ENCODE data around the gene RMP24.

Gene RMP24

DNA sequence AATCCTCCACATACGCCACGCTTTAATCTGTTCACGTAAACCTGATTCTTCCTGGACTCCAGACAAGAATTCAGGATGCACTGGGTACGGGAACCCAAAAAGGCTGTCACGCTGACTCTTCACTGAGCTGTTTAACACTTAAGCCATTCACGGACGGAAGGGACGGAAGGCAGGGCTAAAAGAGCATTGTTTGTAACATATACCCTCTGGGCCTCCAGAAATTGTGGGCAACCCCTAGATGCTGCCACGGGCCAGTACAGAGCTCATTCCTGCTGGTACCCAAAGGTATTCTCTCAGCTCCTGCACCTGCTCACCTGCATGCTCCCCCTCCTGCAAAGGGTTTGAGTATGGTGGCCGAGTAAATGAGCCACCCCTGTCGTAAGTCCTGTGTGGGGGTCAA, 45.6 kb upstream of the RMP24 start:
- TF ChIP-seq, protein P1, sequence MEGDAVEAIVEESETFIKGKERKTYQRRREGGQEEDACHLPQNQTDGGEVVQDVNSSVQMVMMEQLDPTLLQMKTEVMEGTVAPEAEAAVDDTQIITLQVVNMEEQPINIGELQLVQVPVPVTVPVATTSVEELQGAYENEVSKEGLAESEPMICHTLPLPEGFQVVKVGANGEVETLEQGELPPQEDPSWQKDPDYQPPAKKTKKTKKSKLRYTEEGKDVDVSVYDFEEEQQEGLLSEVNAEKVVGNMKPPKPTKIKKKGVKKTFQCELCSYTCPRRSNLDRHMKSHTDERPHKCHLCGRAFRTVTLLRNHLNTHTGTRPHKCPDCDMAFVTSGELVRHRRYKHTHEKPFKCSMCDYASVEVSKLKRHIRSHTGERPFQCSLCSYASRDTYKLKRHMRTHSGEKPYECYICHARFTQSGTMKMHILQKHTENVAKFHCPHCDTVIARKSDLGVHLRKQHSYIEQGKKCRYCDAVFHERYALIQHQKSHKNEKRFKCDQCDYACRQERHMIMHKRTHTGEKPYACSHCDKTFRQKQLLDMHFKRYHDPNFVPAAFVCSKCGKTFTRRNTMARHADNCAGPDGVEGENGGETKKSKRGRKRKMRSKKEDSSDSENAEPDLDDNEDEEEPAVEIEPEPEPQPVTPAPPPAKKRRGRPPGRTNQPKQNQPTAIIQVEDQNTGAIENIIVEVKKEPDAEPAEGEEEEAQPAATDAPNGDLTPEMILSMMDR (IDR thresholded peaks at IDR 0.05), result no peak
- no peak overlapping the region for H3K4me3 ChIP-seq (replicated peaks in 1 of 3; ENCODE audit: low read depth in 2 of 3, low read length in 3 of 3)
- no peak overlapping the region for H3K27ac ChIP-seq (ENCODE audit: low read depth in 1 of 2, low read length in 2 of 2)
- H3K9me3 Mint-ChIP-seq, result peaks cover 3 to 12% (median 7%) of the 10 kb centered on the region in 7 donors
- 91% methylated on average over 8 of the region's 11 CpGs for WGBS (ENCODE audit: insufficient coverage)
- H3K9me3 ChIP-seq (replicated peaks in 1 of 2; ENCODE audit: control insufficient read depth in 1 of 2, insufficient read depth in 1 of 2, low read length in 2 of 2), result peaks cover 5 to 7% of the 10 kb centered on the region in 2 donors
- no peaks in the 10 kb centered on the region for H3K36me3 Mint-ChIP-seq
- no peak overlapping the region for H3K27ac Mint-ChIP-seq
- H2AFZ ChIP-seq (ENCODE audit: insufficient read depth, low read depth, low read length, poor library complexity, severe bottlenecking), result no peak overlapping the region
- DNase-seq, result no peak
- no peak overlapping the region for H3K4me2 ChIP-seq (replicated peaks; ENCODE audit: extremely low read depth, low read length, poor library complexity, severe bottlenecking)
- no peak overlapping the region for H3K4me3 Mint-ChIP-seq
- no peaks in the 10 kb centered on the region for H3K36me3 ChIP-seq (replicated peaks in 1 of 2; ENCODE audit: control insufficient read depth in 1 of 2, insufficient read depth in 2 of 2, low read length in 2 of 2)
- H3K9ac ChIP-seq (ENCODE audit: insufficient read depth, low read length, poor library complexity, severe bottlenecking), result no peak overlapping the region
- H3K27me3 ChIP-seq (ENCODE audit: control insufficient read depth in 2 of 2, insufficient read depth in 2 of 2, low read length in 2 of 2), result peaks cover 5 to 7% of the 10 kb centered on the region in 2 donors
- H3K79me2 ChIP-seq (ENCODE audit: insufficient read depth, low read length), result no peaks in the 10 kb centered on the region
- no peaks in the 10 kb centered on the region for H3K4me1 Mint-ChIP-seq
- no peaks in the 10 kb centered on the region for H3K4me1 ChIP-seq (ENCODE audit: control insufficient read depth in 1 of 2, insufficient read depth in 2 of 2, low read length in 2 of 2)
- no peaks in the 10 kb centered on the region for H4K20me1 ChIP-seq (ENCODE audit: insufficient read depth, low read length)
- intact Hi-C loops (cut with micrococcal nuclease), result no loop called here
- H3K27me3 Mint-ChIP-seq (ENCODE audit: low read depth in 3 of 3), result peaks cover 8 to 14% (median 12%) of the 10 kb centered on the region in 3 donors

DNA sequence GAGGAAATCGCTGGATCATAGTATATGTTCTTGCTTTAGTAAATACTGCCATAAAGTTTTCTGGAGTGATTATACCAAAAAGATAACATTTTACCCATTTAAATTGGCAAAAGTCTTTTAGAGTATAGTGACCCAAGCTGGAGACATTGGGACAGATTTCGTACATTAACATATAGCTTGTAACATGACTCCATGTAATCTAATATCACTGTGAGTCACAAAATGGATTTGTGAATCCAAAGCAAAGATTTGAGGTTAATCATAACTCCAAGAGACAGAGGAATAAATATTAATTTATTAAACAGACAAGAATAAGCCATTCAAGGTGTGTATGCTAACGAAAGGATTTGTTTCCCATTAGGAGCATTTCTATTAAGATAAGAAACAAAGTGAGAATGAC, 45.0 kb upstream of the RMP24 start:
- Histone ChIP-seq H3K4me2 (replicated peaks; ENCODE audit: extremely low read depth, low read length, poor library complexity, severe bottlenecking) (no peak overlapping the region), H2AFZ (ENCODE audit: insufficient read depth, low read depth, low read length, poor library complexity, severe bottlenecking) (no peak overlapping the region), H3K4me3 (replicated peaks in 1 of 3; ENCODE audit: low read depth in 2 of 3, low read length in 3 of 3) (no peak overlapping the region), H3K27ac (ENCODE audit: low read depth in 1 of 2, low read length in 2 of 2) (no peak overlapping the region), H3K9ac (ENCODE audit: insufficient read depth, low read length, poor library complexity, severe bottlenecking) (no peak overlapping the region), H3K9me3 (replicated peaks in 1 of 2; ENCODE audit: control insufficient read depth in 1 of 2, insufficient read depth in 1 of 2, low read length in 2 of 2) (peaks cover 5 to 7% of the 10 kb centered on the region in 2 donors), H3K79me2 (ENCODE audit: insufficient read depth, low read length) (no peaks in the 10 kb centered on the region), H3K36me3 (replicated peaks in 1 of 2; ENCODE audit: control insufficient read depth in 1 of 2, insufficient read depth in 2 of 2, low read length in 2 of 2) (no peaks in the 10 kb centered on the region), H4K20me1 (ENCODE audit: insufficient read depth, low read length) (no peaks in the 10 kb centered on the region), H3K27me3 (ENCODE audit: control insufficient read depth in 2 of 2, insufficient read depth in 2 of 2, low read length in 2 of 2) (peaks cover 5 to 7% of the 10 kb centered on the region in 2 donors), H3K4me1 (ENCODE audit: control insufficient read depth in 1 of 2, insufficient read depth in 2 of 2, low read length in 2 of 2) (no peaks in the 10 kb centered on the region)
- Mint-ChIP-seq H3K4me3 (no peak overlapping the region), H3K4me1 (no peaks in the 10 kb centered on the region), H3K27ac (no peak overlapping the region), H3K27me3 (ENCODE audit: low read depth in 3 of 3) (peaks cover 6 to 14% (median 9%) of the 10 kb centered on the region in 3 donors), H3K36me3 (no peaks in the 10 kb centered on the region), H3K9me3 (peaks cover 3 to 12% (median 7%) of the 10 kb centered on the region in 7 donors)
- WGBS (ENCODE audit: insufficient coverage), result no CpG with 5 or more reads among the region's 3 CpGs
- intact Hi-C loops (cut with micrococcal nuclease), result no loop called here
- DNase-seq, result no peak
- TF ChIP-seq, protein P1 (IDR thresholded peaks at IDR 0.05), result no peak

Data from CD14-positive monocyte (primary cell).